HepG2 (cell line): ENCODE data around the gene ANKRD65. TPM values are rescaled to one million over a fixed set of nuclear protein-coding genes. Genes with fewer than 3 reads are reported as not detected.

Experiments
- ATF1 ChIP-seq: IDR thresholded peaks from 2 replicates; pipeline ENCODE4 v1.6.1; 2016; ENCODE audit warnings: mild to moderate bottlenecking, control low read depth
- CREB1 ChIP-seq, 2 experiments: fragments of 450-650 bp in 1 of 2; IDR thresholded peaks; 2 replicates each; pipeline ENCODE4 v1.6.1; 2016 to 2017; ENCODE audit warnings: control low read depth in 1 of 2, mild to moderate bottlenecking in 1 of 2, missing compliant biosample characterization in 1 of 2, missing genetic modification characterization in 1 of 2
- CREB3 ChIP-seq: sonication (generic); formaldehyde crosslinking; IDR thresholded peaks from 2 replicates; pipeline ENCODE4 v1.5.0; 2020; ENCODE audit warnings: missing genetic modification reagents
- MXD1 ChIP-seq: sonication (generic); formaldehyde crosslinking; IDR thresholded peaks from 2 replicates; pipeline ENCODE4 v1.4.0; 2020; ENCODE audit warnings: mild to moderate bottlenecking, missing genetic modification reagents
- NBN ChIP-seq: fragments of 450-650 bp; conservative IDR thresholded peaks from 2 replicates; pipeline ENCODE4 v1.6.1; 2017
- NR2F1 ChIP-seq, 2 experiments: fragments of 450-650 bp in 1 of 2; formaldehyde crosslinking in 1 of 2; IDR thresholded peaks; 2 replicates each; pipeline versions ENCODE4 v1.5.0 to v1.6.1; 2016 to 2020; ENCODE audit warnings: mild to moderate bottlenecking in 1 of 2, missing compliant biosample characterization in 1 of 2, missing genetic modification reagents in 1 of 2, moderate library complexity in 1 of 2
- ONECUT2 ChIP-seq: sonication (generic); formaldehyde crosslinking; IDR thresholded peaks from 2 replicates; pipeline ENCODE4 v1.4.0; 2020; ENCODE audit warnings: missing genetic modification reagents
- PRDM10 ChIP-seq: sonication (generic); formaldehyde crosslinking; IDR thresholded peaks from 2 replicates; pipeline ENCODE4 v1.4.0; 2020; ENCODE audit warnings: low read depth, missing genetic modification reagents
- SIN3B ChIP-seq: fragments of 150-350 bp; IDR thresholded peaks from 2 replicates; pipeline ENCODE4 v1.6.1; 2014; ENCODE audit warnings: low read length
- STAT6 ChIP-seq: sonication (generic); formaldehyde crosslinking; IDR thresholded peaks from 2 replicates; pipeline ENCODE4 v1.4.0; 2020; ENCODE audit warnings: missing genetic modification reagents, mild to moderate bottlenecking, borderline replicate concordance
- U2AF1 ChIP-seq: fragments of 200-400 bp; formaldehyde crosslinking; optimal IDR thresholded peaks from 2 replicates; pipeline ENCODE3; 2017; ENCODE audit warnings: mild to moderate bottlenecking, low read depth, low read length
- ZBTB7A ChIP-seq: sonication (generic); formaldehyde crosslinking; IDR thresholded peaks from 2 replicates; pipeline ENCODE4 v1.8.0; 2022; ENCODE audit warnings: mild to moderate bottlenecking, missing genetic modification reagents
- ZNF18 ChIP-seq: sonication (generic); formaldehyde crosslinking; IDR thresholded peaks from 2 replicates; pipeline ENCODE4 v1.8.0; 2022; ENCODE audit warnings: mild to moderate bottlenecking, missing genetic modification reagents; ENCODE audit not compliant: insufficient replicate concordance
- ZNF331 ChIP-seq: sonication (generic); formaldehyde crosslinking; IDR thresholded peaks from 2 replicates; pipeline ENCODE4 v1.4.0; 2020; ENCODE audit warnings: missing genetic modification reagents
- ZNF333 ChIP-seq: sonication (generic); formaldehyde crosslinking; IDR thresholded peaks from 2 replicates; pipeline ENCODE4 v1.4.0; 2020; ENCODE audit warnings: mild to moderate bottlenecking, missing genetic modification reagents, borderline replicate concordance
- ZNF354B ChIP-seq: sonication (generic); formaldehyde crosslinking; IDR thresholded peaks from 2 replicates; pipeline ENCODE4 v1.8.0; 2022; ENCODE audit warnings: mild to moderate bottlenecking, missing genetic modification reagents
- ZNF446 ChIP-seq: sonication (generic); formaldehyde crosslinking; IDR thresholded peaks from 2 replicates; pipeline ENCODE4 v1.5.0; 2020; ENCODE audit warnings: mild to moderate bottlenecking, missing genetic modification reagents
- ZNF530 ChIP-seq: sonication (generic); formaldehyde crosslinking; IDR thresholded peaks from 2 replicates; pipeline ENCODE4 v1.5.0; 2020; ENCODE audit warnings: low read depth, mild to moderate bottlenecking, missing genetic modification reagents
- ZNF780A ChIP-seq: sonication (generic); formaldehyde crosslinking; IDR thresholded peaks from 2 replicates; pipeline ENCODE4 v1.8.0; 2022; ENCODE audit warnings: mild to moderate bottlenecking, missing genetic modification reagents, moderate library complexity
- polyA plus RNA-seq, 8 experiments: library from polyadenylated mRNA; depleted of rRNA in 3 of 8; stranded (reverse) in 7 of 8; unstranded in 1 of 8; fragments of >200 nt; fragmentation: Illumina TruSeq in 4 of 8; extraction: Trizol in 4 of 8; gene quantifications; 2 replicates each; pipeline versions ENCODE4 v1.2.1 to v1.2.3, GENCODE V29; 2011 to 2016; ENCODE audit warnings: low read depth in 4 of 8, missing spikeins in 1 of 8, mixed read lengths in 1 of 8; ENCODE audit not compliant: insufficient read depth in 1 of 8
- total RNA-seq, 5 experiments: library from RNA; depleted of rRNA; stranded (reverse); fragments of >200 nt; fragmentation: Illumina TruSeq; extraction: Trizol; gene quantifications; 2 replicates each; pipeline ENCODE4 v1.2.3, GENCODE V29; 2016; ENCODE audit warnings: low read depth in 1 of 5

Gene ANKRD65
- total and polyA plus RNA-seq, 2 of the 13 experiments (the other 11 are each of a cell fraction or from before 2014, with no cell fraction given): 12.1 to 30.1 TPM

GRCh38 chr1:1400576-1401456 lies 20.3 kb downstream of the ANKRD65 start (continued):
- no peak for TF ChIP-seq CREB3 (CRISPR knock-in tag)
- TF ChIP-seq SIN3B: no peak
- TF ChIP-seq NR2F1 (CRISPR knock-in tag; IDR thresholded peaks at IDR 0.05): peak; percentile 98 to 99
- TF ChIP-seq ZNF446 (CRISPR knock-in tag): no peak
- TF ChIP-seq ZNF333 (CRISPR knock-in tag): no peak; the same call in 1 of the 2 replicates
- TF ChIP-seq ZNF780A: no peak; the same call in none of the 2 replicates
- TF ChIP-seq PRDM10 (CRISPR knock-in tag): peak; percentile 83; the same call in 1 of the 2 replicates
- no peak; the same call in none of the 2 replicates for TF ChIP-seq MXD1 (CRISPR knock-in tag)
- TF ChIP-seq ZNF530: no peak
- TF ChIP-seq ONECUT2 (CRISPR knock-in tag): no peak
- peak; percentile 95 for TF ChIP-seq ZNF331 (CRISPR knock-in tag)
- no peak for TF ChIP-seq ZNF354B (CRISPR knock-in tag)
- TF ChIP-seq U2AF1: no peak
- TF ChIP-seq STAT6 (CRISPR knock-in tag): peak; percentile 40; the same call in 1 of the 2 replicates
- peak; percentile 22 for TF ChIP-seq ZNF18 (CRISPR knock-in tag)
- peak; percentile 93 for TF ChIP-seq ZBTB7A (CRISPR knock-in tag)
- no peak for TF ChIP-seq NBN
- no peak for TF ChIP-seq ATF1
- peak; percentile 49; the same call in 1 of the 2 replicates for TF ChIP-seq CREB1 (IDR thresholded peaks at IDR 0.05)
- no peak for TF ChIP-seq CREB1 (CRISPR knock-in tag; IDR thresholded peaks at IDR 0.05)
